GM12878 (cell line): Measurements from ENCODE around the gene DNHD1. TPM values are rescaled to one million over a fixed set of nuclear protein-coding genes. Genes with fewer than 3 reads are reported as not detected.

ENCODE experiments used
- ATAC-seq: fragments of 200-7000 bp; cut with Tn5 transposase; 3 replicates; pipeline ENCODE4 v1.9.1; 2020; ENCODE audit warnings: mild to moderate bottlenecking, moderate library complexity
- BruUV-seq: library from RNA; stranded (reverse); fragments of 400-500 nt; replicated peaks from 2 replicates; lab custom pipeline; 2021; lab: Mats Ljungman, UMichigan
- CTCF ChIA-PET: fragments of 300-600 bp; sonication (Branson Sonifier 250); formaldehyde crosslinking; extraction: SDS; loops from one replicate; lab custom pipeline; 2021; ENCODE audit warnings: inconsistent platforms; lab: Yijun Ruan, JAX
- POLR2A ChIA-PET: fragments of 350-600 bp; formaldehyde crosslinking; extraction: SDS; loops from one replicate; lab custom pipeline; 2021; ENCODE audit warnings: inconsistent platforms; lab: Charles Lee
- RAD21 ChIA-PET: fragments of 300-600 bp; sonication (Branson Sonifier 250); formaldehyde crosslinking; loops from one replicate; lab custom pipeline; 2023; ENCODE audit warnings: antibody characterized with exemption; ENCODE audit not compliant: unreplicated experiment; lab: Charles Lee
- SMC1A ChIA-PET: fragments of 300-600 bp; sonication (Branson Sonifier 250); formaldehyde crosslinking; loops from one replicate; lab custom pipeline; 2023; ENCODE audit not compliant: unreplicated experiment, uncharacterized antibody; lab: Charles Lee
- DNase-seq: peaks from one replicate; pipeline ENCODE4 v3.0.0-alpha.2; 2011; ENCODE audit warnings: low read depth, low spot score
- FAIRE-seq: peaks from 3 replicates; lab custom pipeline; 2011; peaks lifted over from hg19 to GRCh38; lab: Jason Lieb, UNC
- H2AFZ ChIP-seq: 2 replicates; pipeline ENCODE4 v1.6.0; 2011; ENCODE audit warnings: low read depth, low read length, control low read depth; ENCODE audit not compliant: control insufficient read depth
- H3K27ac ChIP-seq: 2 replicates; pipeline ENCODE4 v1.5.1; 2011; ENCODE audit warnings: control low read depth; ENCODE audit not compliant: control insufficient read depth, insufficient read depth
- H3K27me3 ChIP-seq, 2 experiments: replicated peaks in 1 of 2; 2 replicates each; pipeline versions ENCODE4 v1.6.0 to v1.6.1; 2011; ENCODE audit warnings: low read length in 1 of 2; ENCODE audit not compliant: control insufficient read depth in 2 of 2, insufficient read depth in 2 of 2
- H3K36me3 ChIP-seq, 2 experiments: 2 replicates each; pipeline ENCODE4 v1.5.1; 2011; ENCODE audit warnings: low read length in 1 of 2; ENCODE audit not compliant: control insufficient read depth in 2 of 2, insufficient read depth in 2 of 2
- H3K4me1 ChIP-seq: 2 replicates; pipeline ENCODE4 v1.6.1; 2011; ENCODE audit warnings: mild to moderate bottlenecking, low read length, moderate library complexity, mixed read lengths; ENCODE audit not compliant: control insufficient read depth, insufficient read depth
- H3K4me2 ChIP-seq: 2 replicates; pipeline ENCODE4 v1.6.0; 2011; ENCODE audit warnings: control low read depth; ENCODE audit not compliant: control insufficient read depth, insufficient read depth
- H3K4me3 ChIP-seq: fragments of 200-600 bp; sonication (generic); 2 replicates; pipeline ENCODE4 v1.5.1; 2016
- H3K79me2 ChIP-seq: 2 replicates; pipeline ENCODE4 v1.6.0; 2011; ENCODE audit warnings: low read length; ENCODE audit not compliant: control insufficient read depth, insufficient read depth
- H3K9ac ChIP-seq: 2 replicates; pipeline ENCODE4 v1.8.0; 2011; ENCODE audit warnings: low read length, control low read depth, mixed read lengths; ENCODE audit not compliant: control insufficient read depth, insufficient read depth
- H3K9me3 ChIP-seq: replicated peaks from 3 replicates; pipeline ENCODE4 v1.5.1; 2011; ENCODE audit warnings: mild to moderate bottlenecking, low read length; ENCODE audit not compliant: control insufficient read depth, insufficient read depth
- H4K20me1 ChIP-seq: 2 replicates; pipeline ENCODE4 v1.6.0; 2011; ENCODE audit not compliant: control insufficient read depth, insufficient read depth
- BCL11A ChIP-seq: IDR thresholded peaks from 2 replicates; pipeline ENCODE4 v1.6.1; 2011; ENCODE audit warnings: low read depth, low read length
- DPF2 ChIP-seq: fragments of 450-650 bp; IDR thresholded peaks from 2 replicates; pipeline ENCODE4 v1.6.1; 2017; ENCODE audit warnings: mild to moderate bottlenecking
- HDGF ChIP-seq: fragments of 450-650 bp; IDR thresholded peaks from 2 replicates; pipeline ENCODE4 v1.6.1; 2016; ENCODE audit warnings: antibody characterized with exemption
- JUNB ChIP-seq: IDR thresholded peaks from 2 replicates; pipeline ENCODE4 v1.6.1; 2016; ENCODE audit warnings: antibody characterized with exemption, mild to moderate bottlenecking
- JUND ChIP-seq: IDR thresholded peaks from 2 replicates; pipeline ENCODE4 v1.6.1; 2012; ENCODE audit warnings: low read depth, mild to moderate bottlenecking, low read length, improper control_type of control experiment, moderate library complexity
- PAX8 ChIP-seq: fragments of 450-650 bp; IDR thresholded peaks from 2 replicates; pipeline ENCODE4 v1.6.1; 2017; ENCODE audit warnings: mild to moderate bottlenecking, moderate library complexity
- SPI1 ChIP-seq: IDR thresholded peaks from 2 replicates; pipeline ENCODE4 v1.6.1; 2011; ENCODE audit warnings: low read depth, mild to moderate bottlenecking, low read length, moderate library complexity, borderline replicate concordance; ENCODE audit not compliant: insufficient read depth
- SREBF2 ChIP-seq: IDR thresholded peaks from 2 replicates; pipeline ENCODE4 v1.6.1; 2012; ENCODE audit warnings: mild to moderate bottlenecking, low read length
- ZNF622 ChIP-seq: fragments of 450-650 bp; IDR thresholded peaks from 2 replicates; pipeline ENCODE4 v1.6.1; 2017; ENCODE audit warnings: mild to moderate bottlenecking, inconsistent platforms
- WGBS: methylation state at CpG from one replicate; pipeline ENCODE4 v1.1.6; 2016; ENCODE audit warnings: low lambda C conversion rate; ENCODE audit not compliant: insufficient replicate concordance, insufficient coverage; ENCODE audit errors: missing lambda C conversion rate; 5-methylcytosine and 5-hydroxymethylcytosine counted together
- in situ Hi-C: fragments of 300-500 bp; cut with MboI; formaldehyde crosslinking; loops from 9 replicates; pipeline ENCODE4 v1.14.3; 2018; ENCODE audit warnings: mixed read lengths
- intact Hi-C: fragments of 100-400 bp; cut with micrococcal nuclease; formaldehyde crosslinking; loops from one replicate; pipeline ENCODE4 v1.14.2; 2022; ENCODE audit not compliant: unreplicated experiment
- polyA plus RNA-seq, 11 experiments: library from polyadenylated mRNA; depleted of rRNA in 4 of 11; unstranded in 6 of 11; stranded (reverse) in 5 of 11; fragments of >200 nt; fragmentation: Nextera tagmentation in 4 of 11; fragmentation: Illumina TruSeq in 1 of 11; extraction: Ambion mirVana in 4 of 11; extraction: Trizol in 1 of 11; gene quantifications; 1 replicate in 1 of 11; 2 replicates in 10 of 11; pipeline versions ENCODE4 v1.2.1 to v1.2.3, GENCODE V29; 2011 to 2016; ENCODE audit warnings: inconsistent platforms in 2 of 11, missing spikeins in 2 of 11, low read depth in 1 of 11
- total RNA-seq, 4 experiments: library from RNA; depleted of rRNA in 3 of 4; stranded (reverse); fragments of >200 nt in 3 of 4; fragmentation: Illumina TruSeq in 1 of 4; extraction: Trizol in 1 of 4; gene quantifications; 2 replicates each; pipeline versions ENCODE4 v1.2.1 to v1.2.3, GENCODE V29; 2013 to 2021
- TF ChIP-seq, protein P1 (sequence below): fragments of 450-650 bp; conservative IDR thresholded peaks from 2 replicates; pipeline ENCODE4 v1.6.1; 2017; ENCODE audit warnings: mild to moderate bottlenecking, moderate library complexity
- TF ChIP-seq, protein P2 (sequence below): fragments of 450-650 bp; formaldehyde crosslinking; IDR thresholded peaks from 2 replicates; pipeline ENCODE4 v1.5.0; 2022; ENCODE audit warnings: mild to moderate bottlenecking, missing genetic modification characterization
- TF ChIP-seq, protein P3 (sequence below): fragments of 450-650 bp; IDR thresholded peaks from 2 replicates; pipeline ENCODE4 v1.6.1; 2014; ENCODE audit warnings: mild to moderate bottlenecking

Gene DNHD1
- total and polyA plus RNA-seq, 10 of the 15 experiments (the other 5 are each of a cell fraction or from before 2014, with no cell fraction given): 0.99 to 16.9 (median 8.6) TPM

DNA sequence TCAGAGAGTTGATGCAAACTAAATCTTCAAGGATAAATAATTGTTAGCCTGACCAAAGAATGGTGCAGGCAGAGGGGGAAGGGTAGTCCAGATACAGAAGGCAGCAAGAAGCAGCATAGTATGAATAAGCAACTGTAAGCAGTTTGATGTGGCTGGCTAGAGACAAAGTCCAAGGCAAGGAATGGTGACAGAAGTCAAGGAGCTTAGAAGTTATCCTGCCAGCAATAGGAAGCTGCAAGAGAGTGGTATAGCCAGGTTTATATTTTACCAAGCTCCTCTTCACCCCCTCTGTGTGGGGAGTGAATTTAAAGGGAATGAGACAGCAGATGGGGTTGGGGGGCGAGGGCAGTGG, 38.0 kb upstream of the DNHD1 start:
- SMC1A ChIA-PET: interaction anchor here (0.9 to 1.5 kb wide), 3 partner anchors 10 to 78 kb away, joined by 3 to 4 read pairs (median 3); no protein-coding TSS in a partner anchor
- H3K4me1 ChIP-seq: no peaks in the 10 kb centered on the region
- no peaks in the 10 kb centered on the region; a peak in 1 of 4 replicates for H3K36me3 ChIP-seq
- no peaks in the 10 kb centered on the region for H3K79me2 ChIP-seq
- no peak overlapping the region for H3K9ac ChIP-seq
- no peaks in the 10 kb centered on the region for H3K9me3 ChIP-seq
- WGBS: 0% methylated on average over 1 of the region's 1 CpG
- DNase-seq (no peak), ATAC-seq (no peak), FAIRE-seq (no peak)
- H3K4me3 ChIP-seq: no peak overlapping the region
- H4K20me1 ChIP-seq: no peaks in the 10 kb centered on the region
- POLR2A ChIA-PET: no interaction called here
- in situ Hi-C loops (no loop called here), intact Hi-C loops (no loop called here)
- H3K4me2 ChIP-seq: no peak overlapping the region
- H2AFZ ChIP-seq: no peak overlapping the region
- no TSS peak for BruUV-seq
- RAD21 ChIA-PET: no interaction called here
- H3K27ac ChIP-seq: no peak overlapping the region
- no peak for TF ChIP-seq BCL11A
- TF ChIP-seq, protein P1, sequence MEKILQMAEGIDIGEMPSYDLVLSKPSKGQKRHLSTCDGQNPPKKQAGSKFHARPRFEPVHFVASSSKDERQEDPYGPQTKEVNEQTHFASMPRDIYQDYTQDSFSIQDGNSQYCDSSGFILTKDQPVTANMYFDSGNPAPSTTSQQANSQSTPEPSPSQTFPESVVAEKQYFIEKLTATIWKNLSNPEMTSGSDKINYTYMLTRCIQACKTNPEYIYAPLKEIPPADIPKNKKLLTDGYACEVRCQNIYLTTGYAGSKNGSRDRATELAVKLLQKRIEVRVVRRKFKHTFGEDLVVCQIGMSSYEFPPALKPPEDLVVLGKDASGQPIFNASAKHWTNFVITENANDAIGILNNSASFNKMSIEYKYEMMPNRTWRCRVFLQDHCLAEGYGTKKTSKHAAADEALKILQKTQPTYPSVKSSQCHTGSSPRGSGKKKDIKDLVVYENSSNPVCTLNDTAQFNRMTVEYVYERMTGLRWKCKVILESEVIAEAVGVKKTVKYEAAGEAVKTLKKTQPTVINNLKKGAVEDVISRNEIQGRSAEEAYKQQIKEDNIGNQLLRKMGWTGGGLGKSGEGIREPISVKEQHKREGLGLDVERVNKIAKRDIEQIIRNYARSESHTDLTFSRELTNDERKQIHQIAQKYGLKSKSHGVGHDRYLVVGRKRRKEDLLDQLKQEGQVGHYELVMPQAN: no peak
- no peak for TF ChIP-seq HDGF
- no peak for TF ChIP-seq JUNB
- no peak for TF ChIP-seq SREBF2
- TF ChIP-seq PAX8: no peak
- no peak for TF ChIP-seq JUND
- no peak for TF ChIP-seq DPF2
- no peak for TF ChIP-seq ZNF622
- TF ChIP-seq, protein P2, sequence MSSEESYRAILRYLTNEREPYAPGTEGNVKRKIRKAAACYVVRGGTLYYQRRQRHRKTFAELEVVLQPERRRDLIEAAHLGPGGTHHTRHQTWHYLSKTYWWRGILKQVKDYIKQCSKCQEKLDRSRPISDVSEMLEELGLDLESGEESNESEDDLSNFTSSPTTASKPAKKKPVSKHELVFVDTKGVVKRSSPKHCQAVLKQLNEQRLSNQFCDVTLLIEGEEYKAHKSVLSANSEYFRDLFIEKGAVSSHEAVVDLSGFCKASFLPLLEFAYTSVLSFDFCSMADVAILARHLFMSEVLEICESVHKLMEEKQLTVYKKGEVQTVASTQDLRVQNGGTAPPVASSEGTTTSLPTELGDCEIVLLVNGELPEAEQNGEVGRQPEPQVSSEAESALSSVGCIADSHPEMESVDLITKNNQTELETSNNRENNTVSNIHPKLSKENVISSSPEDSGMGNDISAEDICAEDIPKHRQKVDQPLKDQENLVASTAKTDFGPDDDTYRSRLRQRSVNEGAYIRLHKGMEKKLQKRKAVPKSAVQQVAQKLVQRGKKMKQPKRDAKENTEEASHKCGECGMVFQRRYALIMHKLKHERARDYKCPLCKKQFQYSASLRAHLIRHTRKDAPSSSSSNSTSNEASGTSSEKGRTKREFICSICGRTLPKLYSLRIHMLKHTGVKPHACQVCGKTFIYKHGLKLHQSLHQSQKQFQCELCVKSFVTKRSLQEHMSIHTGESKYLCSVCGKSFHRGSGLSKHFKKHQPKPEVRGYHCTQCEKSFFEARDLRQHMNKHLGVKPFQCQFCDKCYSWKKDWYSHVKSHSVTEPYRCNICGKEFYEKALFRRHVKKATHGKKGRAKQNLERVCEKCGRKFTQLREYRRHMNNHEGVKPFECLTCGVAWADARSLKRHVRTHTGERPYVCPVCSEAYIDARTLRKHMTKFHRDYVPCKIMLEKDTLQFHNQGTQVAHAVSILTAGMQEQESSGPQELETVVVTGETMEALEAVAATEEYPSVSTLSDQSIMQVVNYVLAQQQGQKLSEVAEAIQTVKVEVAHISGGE (CRISPR knock-in tag): no peak
- TF ChIP-seq, protein P3, sequence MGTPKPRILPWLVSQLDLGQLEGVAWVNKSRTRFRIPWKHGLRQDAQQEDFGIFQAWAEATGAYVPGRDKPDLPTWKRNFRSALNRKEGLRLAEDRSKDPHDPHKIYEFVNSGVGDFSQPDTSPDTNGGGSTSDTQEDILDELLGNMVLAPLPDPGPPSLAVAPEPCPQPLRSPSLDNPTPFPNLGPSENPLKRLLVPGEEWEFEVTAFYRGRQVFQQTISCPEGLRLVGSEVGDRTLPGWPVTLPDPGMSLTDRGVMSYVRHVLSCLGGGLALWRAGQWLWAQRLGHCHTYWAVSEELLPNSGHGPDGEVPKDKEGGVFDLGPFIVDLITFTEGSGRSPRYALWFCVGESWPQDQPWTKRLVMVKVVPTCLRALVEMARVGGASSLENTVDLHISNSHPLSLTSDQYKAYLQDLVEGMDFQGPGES: no peak
- no peak for TF ChIP-seq SPI1
- CTCF ChIA-PET: interaction anchor here (0.8 to 4.7 kb wide), 3 partner anchors 15 to 141 kb away, joined by 3 to 23 read pairs (median 4); no protein-coding TSS in a partner anchor
- H3K27me3 ChIP-seq: no peaks in the 10 kb centered on the region
